Activated CD4-positive, alpha-beta memory T cell treated with anti-CD3 and anti-CD28 coated beads for 36 hours (primary cell): ENCODE measurements around the gene CRACR2A. TPM values are rescaled to one million over a fixed set of nuclear protein-coding genes. Genes with fewer than 3 reads are reported as not detected.
A peak's percentile ranks its signal among the peaks of the same experiment; 100 is the strongest.

Experiments used
- CTCF ChIA-PET: fragments of 350-600 bp; sonication (Branson Sonifier 250); formaldehyde crosslinking; loops from one replicate; lab custom pipeline; 2021; ENCODE audit warnings: antibody characterized with exemption, inconsistent platforms; lab: Charles Lee
- POLR2A ChIA-PET: fragments of 350-600 bp; sonication (Branson Sonifier 250); formaldehyde crosslinking; loops from one replicate; lab custom pipeline; 2021; ENCODE audit warnings: antibody characterized with exemption; lab: Charles Lee
- DNase-seq: peaks from one replicate; pipeline ENCODE4 v3.0.0-alpha.2; 2020
- H3K27ac Mint-ChIP-seq: one replicate; pipeline ENCODE4 v1.8.0; 2021; ENCODE audit warnings: mixed read lengths
- H3K27me3 Mint-ChIP-seq: one replicate; pipeline ENCODE4 v1.8.0; 2021; ENCODE audit warnings: mixed read lengths
- H3K36me3 Mint-ChIP-seq: one replicate; pipeline ENCODE4 v1.8.0; 2021; ENCODE audit warnings: mixed read lengths
- H3K4me1 Mint-ChIP-seq: one replicate; pipeline ENCODE4 v1.8.0; 2021; ENCODE audit warnings: low read depth, mixed read lengths
- H3K4me3 Mint-ChIP-seq: one replicate; pipeline ENCODE4 v1.8.0; 2021; ENCODE audit warnings: mild to moderate bottlenecking, mixed read lengths
- H3K9me3 Mint-ChIP-seq: one replicate; pipeline ENCODE4 v1.8.0; 2021; ENCODE audit warnings: mixed read lengths
- intact Hi-C: fragments of 100-400 bp; cut with micrococcal nuclease; formaldehyde crosslinking; loops from one replicate; pipeline ENCODE4 v1.15.1; 2023
- total RNA-seq, 2 experiments: library from RNA; stranded (reverse); gene quantifications; one replicate each; pipeline ENCODE4 v1.2.3, GENCODE V29; 2021

CRACR2A gene
- total RNA-seq, 2 experiments from 2014 or later, result 15.8 to 19.1 TPM

DNA sequence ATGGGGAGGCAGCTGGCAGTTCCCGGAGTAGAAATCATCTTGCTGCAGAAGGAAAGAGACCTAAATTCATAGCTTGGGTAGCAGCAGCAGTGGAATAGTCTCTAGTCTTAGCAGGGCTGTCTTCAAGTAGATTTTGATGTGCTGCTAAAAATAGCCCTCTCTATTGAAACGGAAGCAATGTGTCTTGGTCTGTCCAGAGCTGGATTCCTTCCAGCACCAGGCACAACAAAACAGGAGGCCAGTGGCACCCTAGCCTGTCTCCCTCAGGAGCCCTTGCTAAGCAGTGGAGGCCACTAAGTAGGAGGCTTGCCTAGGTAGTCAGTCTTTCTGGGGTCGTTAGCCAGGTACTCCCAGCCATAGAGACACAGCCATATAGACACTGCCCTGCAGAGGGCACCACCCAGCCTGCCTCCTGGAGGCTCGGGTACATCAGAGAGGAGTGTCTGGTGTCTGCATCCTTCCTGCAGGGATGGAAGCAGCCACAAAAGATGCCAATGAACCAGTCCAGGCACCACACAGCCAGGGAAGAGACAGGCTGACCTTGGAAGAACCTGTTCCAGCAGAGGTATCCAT, 97.5 kb downstream of the CRACR2A start:
- ChIA-PET CTCF (interaction anchor here (0.6 to 1.1 kb wide), 3 partner anchors 116 to 355 kb away, joined by 3 to 4 read pairs (median 3); no protein-coding TSS in a partner anchor), POLR2A (no interaction called here)
- H3K4me3 Mint-ChIP-seq, result no peak overlapping the region
- H3K27ac Mint-ChIP-seq, result no peak overlapping the region
- H3K27me3 Mint-ChIP-seq, result no peaks in the 10 kb centered on the region
- DNase-seq, result peak; percentile 30
- H3K4me1 Mint-ChIP-seq, result no peaks in the 10 kb centered on the region
- no peaks in the 10 kb centered on the region for H3K9me3 Mint-ChIP-seq
- H3K36me3 Mint-ChIP-seq, result peaks cover 28% of the 10 kb centered on the region
- intact Hi-C loops, result loop anchor here (1.0 kb wide), 1 partner anchor 149 kb away; no protein-coding TSS in a partner anchor

DNA sequence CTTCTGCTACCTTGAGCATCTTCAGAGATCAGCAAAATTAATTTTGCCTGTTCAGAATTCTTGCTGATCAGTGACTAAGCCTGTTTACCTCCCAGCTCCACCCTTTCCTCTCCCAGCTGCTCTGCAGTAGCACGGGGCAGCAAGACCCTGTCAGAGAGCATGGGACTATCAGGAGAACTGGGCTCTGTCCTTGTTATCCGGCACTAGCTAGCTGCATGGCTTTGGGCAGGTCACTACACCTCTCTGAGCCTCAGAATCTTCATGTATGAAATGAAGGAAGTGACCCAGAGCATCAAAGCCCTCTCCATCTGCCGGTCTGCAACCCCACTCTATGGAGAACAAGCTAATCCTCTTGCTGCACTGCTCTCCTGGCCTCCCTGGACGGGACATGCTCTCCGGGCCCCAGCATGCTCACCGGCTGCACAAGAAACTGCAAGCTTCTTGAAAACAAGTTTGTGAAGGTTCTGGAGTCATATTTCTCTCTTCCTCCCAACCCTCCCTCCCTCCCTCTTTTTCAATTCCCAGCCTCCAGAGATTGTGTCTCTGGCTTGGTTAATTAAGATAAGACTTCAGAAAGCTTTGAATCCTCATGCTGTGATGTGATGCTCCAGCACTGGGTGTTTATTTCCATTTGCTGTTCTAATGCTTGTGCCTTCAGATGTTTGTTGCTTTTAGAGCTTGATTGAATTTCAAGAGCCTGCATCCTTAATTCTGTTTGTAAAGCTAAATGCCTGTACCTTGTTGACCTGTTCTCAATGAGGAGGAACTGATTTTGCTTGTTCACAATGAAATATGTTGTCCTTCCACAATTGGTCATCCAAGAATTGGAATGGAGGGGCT, 101.1 kb downstream of the CRACR2A start:
- CTCF ChIA-PET, result interaction anchor here (1.1 kb wide), 1 partner anchor 152 kb away, joined by 5 read pairs; no protein-coding TSS in a partner anchor
- Mint-ChIP-seq H3K4me1 (no peaks in the 10 kb centered on the region), H3K9me3 (no peaks in the 10 kb centered on the region), H3K27me3 (no peaks in the 10 kb centered on the region), H3K4me3 (no peak overlapping the region), H3K36me3 (peaks cover 19% of the 10 kb centered on the region), H3K27ac (no peak overlapping the region)
- no peak for DNase-seq
- intact Hi-C loops, result no loop called here
- POLR2A ChIA-PET, result no interaction called here

DNA sequence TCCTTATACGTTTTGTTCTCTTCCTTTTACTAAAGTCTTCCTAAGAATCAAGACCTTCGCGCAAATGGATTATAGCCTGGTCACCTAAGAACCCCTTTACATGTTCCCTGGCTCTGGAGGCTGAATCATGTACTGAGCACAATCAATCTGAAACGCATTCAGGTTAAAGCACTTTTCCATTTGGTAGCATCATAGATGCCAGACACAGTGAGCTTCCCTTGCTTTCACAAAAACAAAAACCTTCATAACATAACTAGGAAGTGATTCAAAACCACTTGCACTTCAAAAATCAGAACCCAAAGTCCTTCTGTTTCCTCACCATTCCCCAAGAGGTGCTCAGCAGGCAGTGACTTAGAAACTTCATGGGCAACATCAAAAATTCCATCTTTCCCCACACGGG, 105.4 kb downstream of the CRACR2A start:
- Mint-ChIP-seq H3K36me3 (peaks cover 22% of the 10 kb centered on the region), H3K9me3 (no peaks in the 10 kb centered on the region), H3K27me3 (no peaks in the 10 kb centered on the region), H3K4me1 (no peaks in the 10 kb centered on the region), H3K27ac (no peak overlapping the region), H3K4me3 (no peak overlapping the region)
- ChIA-PET POLR2A (no interaction called here), CTCF (interaction anchor here (0.5 kb wide), 1 partner anchor 44 kb away, joined by 3 read pairs; no protein-coding TSS in a partner anchor)
- intact Hi-C loops, result no loop called here
- no peak for DNase-seq

DNA sequence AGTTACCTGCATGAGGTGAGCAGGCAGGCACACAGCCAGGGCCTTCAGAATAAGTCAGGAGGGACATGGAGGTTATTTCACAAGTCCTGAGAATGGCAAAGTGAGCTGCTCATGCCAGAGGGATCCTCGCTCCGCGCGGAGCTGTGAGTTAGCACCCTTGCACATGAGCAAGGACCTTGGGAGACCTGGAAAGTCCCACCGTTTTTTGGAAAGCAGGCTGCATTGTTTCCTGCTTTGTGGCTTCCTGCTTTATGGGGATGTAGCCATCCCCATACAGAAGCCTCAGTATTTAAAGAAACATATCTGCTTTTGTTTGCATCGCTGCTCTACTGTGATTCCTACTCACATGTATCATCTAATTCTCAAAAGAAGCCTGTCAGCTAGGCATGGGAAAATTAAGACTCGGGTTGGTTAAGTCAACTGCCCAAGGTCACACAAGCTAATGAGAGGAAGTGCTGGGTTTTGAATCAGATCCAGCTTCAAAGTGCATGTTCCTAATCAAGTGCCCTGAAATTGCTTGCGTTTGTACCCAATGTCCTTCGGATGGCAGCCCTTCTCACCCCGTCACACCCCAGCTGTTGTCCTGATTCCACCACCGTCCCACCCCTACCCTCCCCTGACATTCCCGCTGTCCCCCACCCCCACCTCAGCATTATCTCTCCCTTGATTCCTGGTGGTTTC, 106.2 kb downstream of the CRACR2A start:
- DNase-seq, result no peak
- no peaks in the 10 kb centered on the region for H3K27me3 Mint-ChIP-seq
- intact Hi-C loops, result no loop called here
- ChIA-PET POLR2A (no interaction called here), CTCF (no interaction called here)
- peaks cover 22% of the 10 kb centered on the region for H3K36me3 Mint-ChIP-seq
- H3K9me3 Mint-ChIP-seq, result no peaks in the 10 kb centered on the region
- no peaks in the 10 kb centered on the region for H3K4me1 Mint-ChIP-seq
- H3K4me3 Mint-ChIP-seq, result no peak overlapping the region
- no peak overlapping the region for H3K27ac Mint-ChIP-seq

DNA sequence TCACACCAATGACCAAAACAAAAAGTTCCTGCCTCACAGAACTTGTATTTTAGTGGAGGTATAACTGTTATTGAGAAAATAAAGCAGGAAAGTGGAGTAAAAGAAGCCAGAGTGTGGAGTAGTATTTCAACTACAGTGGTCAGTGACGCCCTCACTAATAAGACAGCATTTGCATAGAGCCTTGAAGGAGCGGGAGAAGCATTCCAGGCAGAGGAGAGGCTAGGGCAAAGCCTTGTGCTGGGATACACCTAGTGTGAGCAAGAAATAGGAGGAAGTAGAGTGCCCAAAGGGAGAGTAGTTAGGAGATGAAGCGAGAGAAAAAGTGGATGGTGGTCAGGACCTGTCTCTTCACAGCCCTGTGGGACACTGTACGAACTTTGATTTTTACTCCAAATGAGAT, 107.8 kb downstream of the CRACR2A start:
- Mint-ChIP-seq H3K4me1 (no peaks in the 10 kb centered on the region), H3K4me3 (no peak overlapping the region), H3K27me3 (no peaks in the 10 kb centered on the region), H3K36me3 (peaks cover 29% of the 10 kb centered on the region), H3K27ac (no peak overlapping the region), H3K9me3 (no peaks in the 10 kb centered on the region)
- POLR2A ChIA-PET, result no interaction called here
- intact Hi-C loops, result no loop called here
- no peak for DNase-seq
- CTCF ChIA-PET, result no interaction called here

DNA sequence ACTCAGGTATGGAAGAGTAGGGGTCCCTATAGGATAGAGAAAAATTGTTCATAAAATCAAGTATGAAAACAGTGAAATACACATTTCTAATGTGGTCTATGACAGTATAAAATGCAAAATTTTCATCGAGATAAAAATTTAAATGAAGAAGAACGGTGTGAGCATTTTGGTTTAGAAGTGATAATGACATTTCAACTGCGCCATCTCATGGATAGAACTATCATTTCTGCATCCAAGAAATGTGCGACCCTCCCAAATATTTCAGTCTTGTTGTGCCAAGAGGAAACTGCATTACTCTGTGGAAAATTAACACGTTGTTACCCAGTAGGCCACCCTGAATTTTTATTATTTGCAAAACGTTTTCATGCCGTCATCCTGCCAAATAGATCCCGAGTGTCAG, 108.8 kb downstream of the CRACR2A start:
- H3K27me3 Mint-ChIP-seq, result no peaks in the 10 kb centered on the region
- intact Hi-C loops, result no loop called here
- peaks cover 29% of the 10 kb centered on the region for H3K36me3 Mint-ChIP-seq
- H3K9me3 Mint-ChIP-seq, result no peaks in the 10 kb centered on the region
- ChIA-PET POLR2A (no interaction called here), CTCF (no interaction called here)
- no peak overlapping the region for H3K4me3 Mint-ChIP-seq
- no peaks in the 10 kb centered on the region for H3K4me1 Mint-ChIP-seq
- H3K27ac Mint-ChIP-seq, result no peak overlapping the region
- DNase-seq, result no peak

DNA sequence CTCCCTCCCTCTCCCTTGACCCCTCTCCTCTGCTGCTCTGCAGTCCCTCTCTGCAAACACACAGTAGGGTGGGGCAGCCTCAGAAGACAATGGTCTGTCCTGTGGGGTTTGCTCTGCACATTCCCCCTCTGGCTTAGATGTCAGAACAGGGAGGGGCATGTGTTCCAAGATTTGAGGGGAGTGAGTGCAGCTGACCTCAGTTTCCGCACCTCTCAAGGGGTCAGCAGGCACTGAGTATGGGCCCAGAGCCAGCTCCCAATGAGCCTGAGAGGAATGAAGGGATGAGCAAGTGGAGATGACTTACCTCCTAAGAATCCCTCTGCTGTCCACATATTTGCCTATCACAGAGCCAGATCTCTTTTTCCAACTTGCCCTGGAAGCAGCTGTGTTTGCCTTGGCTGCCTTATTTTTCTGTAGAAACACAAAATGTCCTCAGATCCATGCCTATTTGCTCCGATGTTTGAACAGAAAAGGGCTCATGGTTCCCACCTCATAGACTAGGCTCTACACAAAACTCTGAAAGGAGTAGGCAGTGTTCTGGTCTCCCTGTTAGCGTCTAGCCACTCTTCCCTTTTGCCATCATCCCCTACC, 111.4 kb downstream of the CRACR2A start:
- Mint-ChIP-seq H3K4me3 (no peak overlapping the region), H3K27ac (no peak overlapping the region), H3K36me3 (peaks cover 35% of the 10 kb centered on the region), H3K4me1 (no peaks in the 10 kb centered on the region), H3K27me3 (no peaks in the 10 kb centered on the region), H3K9me3 (no peaks in the 10 kb centered on the region)
- no peak for DNase-seq
- ChIA-PET POLR2A (no interaction called here), CTCF (interaction anchor here (1.0 to 1.3 kb wide), 2 partner anchors 136 to 162 kb away, joined by 3 read pairs; no protein-coding TSS in a partner anchor)
- intact Hi-C loops, result no loop called here

DNA sequence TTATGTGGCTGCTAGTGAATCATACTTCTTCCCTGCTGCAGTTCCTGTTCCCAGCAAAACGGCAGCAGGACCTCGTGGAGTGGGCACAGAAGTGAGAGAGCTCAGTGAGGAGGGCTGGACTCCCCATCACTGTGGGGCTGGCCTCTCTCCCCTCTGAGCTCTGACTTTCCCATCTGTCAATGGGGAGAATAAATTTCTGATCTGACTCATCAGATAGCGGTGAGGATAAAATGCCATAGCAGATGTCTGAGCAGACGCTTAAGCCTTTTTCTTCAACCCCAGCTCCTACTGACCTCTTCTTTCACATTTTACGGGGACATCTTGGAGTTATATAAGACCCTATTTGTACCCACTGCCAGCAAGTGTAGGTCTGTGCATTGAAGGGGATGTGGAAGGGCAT, 116.6 kb downstream of the CRACR2A start:
- DNase-seq, result no peak
- H3K27ac Mint-ChIP-seq, result no peak overlapping the region
- CTCF ChIA-PET, result no interaction called here
- intact Hi-C loops, result no loop called here
- H3K9me3 Mint-ChIP-seq, result no peaks in the 10 kb centered on the region
- H3K4me1 Mint-ChIP-seq, result no peaks in the 10 kb centered on the region
- H3K36me3 Mint-ChIP-seq, result peaks cover 23% of the 10 kb centered on the region
- POLR2A ChIA-PET, result no interaction called here
- H3K27me3 Mint-ChIP-seq, result no peaks in the 10 kb centered on the region
- H3K4me3 Mint-ChIP-seq, result no peak overlapping the region

DNA sequence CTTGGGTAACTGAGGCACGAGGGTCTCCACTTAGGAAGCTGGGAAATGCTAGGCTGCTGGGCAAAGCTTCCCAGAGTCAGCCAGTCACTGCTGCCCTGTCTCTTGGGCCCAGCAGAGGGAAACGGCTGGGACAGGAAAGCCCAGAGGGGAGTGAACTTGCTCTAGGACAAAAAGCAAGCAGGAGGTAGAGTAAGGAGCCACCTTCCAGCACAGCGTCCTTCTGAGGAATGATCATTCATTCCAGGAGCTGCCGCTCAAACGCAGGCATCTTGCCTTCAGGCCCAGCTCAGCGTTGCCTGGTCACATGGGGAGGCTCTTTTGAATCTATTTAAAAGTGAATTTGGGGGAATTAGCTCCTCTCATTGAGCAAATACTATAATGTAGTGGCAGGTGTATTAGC, 118.6 kb downstream of the CRACR2A start:
- no peak for DNase-seq
- Mint-ChIP-seq H3K4me1 (no peaks in the 10 kb centered on the region), H3K9me3 (no peaks in the 10 kb centered on the region), H3K4me3 (no peak overlapping the region), H3K27ac (no peak overlapping the region), H3K36me3 (peaks cover 24% of the 10 kb centered on the region), H3K27me3 (no peaks in the 10 kb centered on the region)
- POLR2A ChIA-PET, result no interaction called here
- intact Hi-C loops, result no loop called here
- CTCF ChIA-PET, result no interaction called here

DNA sequence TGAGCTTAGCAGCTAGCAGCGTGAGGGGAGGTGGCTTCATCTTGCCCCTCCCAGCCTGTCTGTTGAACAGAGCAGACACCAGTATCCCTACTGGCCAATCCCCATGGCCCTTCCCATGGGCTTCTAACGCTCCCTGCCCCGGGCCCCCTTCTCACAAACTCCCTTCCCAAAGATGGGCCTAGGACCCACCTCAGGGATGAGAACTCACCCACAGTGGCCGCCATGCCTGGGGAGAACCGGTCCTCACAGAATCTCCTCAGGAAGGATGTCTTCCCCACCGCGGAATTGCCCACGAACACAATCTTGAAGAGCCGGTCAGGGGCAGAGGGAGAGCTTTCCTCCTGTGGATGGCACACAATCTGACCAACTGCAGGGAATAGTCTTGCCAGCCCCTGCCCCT, 119.5 kb downstream of the CRACR2A start:
- Mint-ChIP-seq H3K27ac (no peak overlapping the region), H3K4me3 (no peak overlapping the region), H3K4me1 (no peaks in the 10 kb centered on the region), H3K9me3 (no peaks in the 10 kb centered on the region), H3K27me3 (no peaks in the 10 kb centered on the region), H3K36me3 (peaks cover 21% of the 10 kb centered on the region)
- ChIA-PET CTCF (interaction anchor here (1.0 kb wide), 1 partner anchor 34 kb away, joined by 3 read pairs; no protein-coding TSS in a partner anchor), POLR2A (no interaction called here)
- intact Hi-C loops, result no loop called here
- DNase-seq, result no peak

DNA sequence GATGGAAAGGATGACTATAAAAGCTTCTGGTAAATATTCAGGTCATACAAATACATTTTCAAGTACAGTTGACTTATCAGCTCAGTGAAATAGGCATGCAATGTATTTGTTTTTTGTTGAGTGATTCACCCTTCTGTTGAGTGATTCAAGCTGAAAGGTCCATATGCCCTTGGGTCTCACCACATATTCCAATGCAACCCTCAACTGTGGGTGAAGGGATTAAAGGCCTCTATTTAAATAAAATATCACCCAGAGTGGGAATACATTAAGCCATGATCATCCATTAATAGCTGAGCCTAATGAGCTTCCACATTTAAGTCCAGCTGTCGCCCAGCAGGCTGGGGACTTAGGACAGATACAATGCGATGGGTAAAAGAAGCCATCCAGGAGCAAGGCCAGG, 120.2 kb downstream of the CRACR2A start:
- DNase-seq, result no peak
- no peaks in the 10 kb centered on the region for H3K9me3 Mint-ChIP-seq
- intact Hi-C loops, result no loop called here
- H3K36me3 Mint-ChIP-seq, result peaks cover 17% of the 10 kb centered on the region
- no peak overlapping the region for H3K27ac Mint-ChIP-seq
- H3K27me3 Mint-ChIP-seq, result no peaks in the 10 kb centered on the region
- ChIA-PET CTCF (interaction anchor here (1.0 kb wide), 1 partner anchor 34 kb away, joined by 3 read pairs; no protein-coding TSS in a partner anchor), POLR2A (no interaction called here)
- H3K4me3 Mint-ChIP-seq, result no peak overlapping the region
- H3K4me1 Mint-ChIP-seq, result no peaks in the 10 kb centered on the region

DNA sequence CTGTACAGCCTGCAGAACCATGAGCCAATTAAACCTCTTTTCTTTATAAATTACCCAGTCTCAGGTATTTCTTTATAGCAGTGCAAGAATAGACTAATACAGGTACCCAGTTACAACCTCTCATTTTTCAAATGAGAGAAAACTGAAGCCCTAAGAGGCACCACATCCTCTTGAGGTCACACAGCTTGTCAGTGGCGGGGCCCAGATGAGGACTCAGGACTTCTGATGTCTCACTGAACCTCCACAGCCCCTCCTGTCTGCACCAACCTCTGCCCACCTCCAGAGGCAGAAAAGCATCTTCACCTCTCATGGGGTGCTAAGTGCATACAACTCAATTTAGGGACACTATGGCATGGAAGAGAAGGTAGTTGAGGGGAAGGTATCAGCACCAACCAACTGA, 120.7 kb downstream of the CRACR2A start:
- intact Hi-C loops, result no loop called here
- H3K4me3 Mint-ChIP-seq, result no peak overlapping the region
- H3K27ac Mint-ChIP-seq, result no peak overlapping the region
- H3K4me1 Mint-ChIP-seq, result no peaks in the 10 kb centered on the region
- ChIA-PET POLR2A (no interaction called here), CTCF (no interaction called here)
- H3K9me3 Mint-ChIP-seq, result no peaks in the 10 kb centered on the region
- DNase-seq, result no peak
- peaks cover 18% of the 10 kb centered on the region for H3K36me3 Mint-ChIP-seq
- H3K27me3 Mint-ChIP-seq, result no peaks in the 10 kb centered on the region
